Neural cell (in vitro differentiated cells): ENCODE results near the gene PAMR1. TPM values are rescaled to one million over a fixed set of nuclear protein-coding genes. Genes with fewer than 3 reads are reported as not detected.

Experiments used
- H2AFZ ChIP-seq: fragments of 200-600, 300-800 bp; sonication (generic), shearing (Covaris generic); 2 replicates; pipeline ENCODE4 v1.6.0; 2014; ENCODE audit warnings: low read depth, mild to moderate bottlenecking, antibody characterized with exemption, low read length, moderate library complexity
- H3F3A ChIP-seq: fragments of 200-600 bp; shearing (Covaris generic); 2 replicates; pipeline ENCODE4 v1.6.1; 2016; ENCODE audit warnings: mild to moderate bottlenecking, moderate library complexity, mixed read lengths, antibody characterized with exemption, low read length; ENCODE audit not compliant: insufficient read depth, poor library complexity, severe bottlenecking
- H3K27ac ChIP-seq: fragments of 200-600, 300-800 bp; sonication (generic), shearing (Covaris generic); 2 replicates; pipeline ENCODE4 v1.5.1; 2014; ENCODE audit warnings: mild to moderate bottlenecking, low read length, moderate library complexity
- H3K27me3 ChIP-seq: fragments of 300-800, 200-600 bp; sonication (generic), shearing (Covaris generic); 2 replicates; pipeline ENCODE4 v1.6.0; 2014; ENCODE audit warnings: mild to moderate bottlenecking, low read depth, low read length, moderate library complexity; ENCODE audit not compliant: insufficient read depth
- H3K36me3 ChIP-seq: fragments of 300-800, 200-600 bp; sonication (generic), shearing (Covaris generic); 2 replicates; pipeline ENCODE4 v1.5.1; 2014; ENCODE audit warnings: mild to moderate bottlenecking, antibody characterized with exemption, low read length, moderate library complexity; ENCODE audit not compliant: insufficient read depth
- H3K4me2 ChIP-seq: fragments of 300-800, 200-600 bp; sonication (generic), shearing (Covaris generic); 2 replicates; pipeline ENCODE4 v1.6.0; 2014; ENCODE audit warnings: mild to moderate bottlenecking, low read length
- H3K4me3 ChIP-seq: fragments of 300-800, 200-600 bp; sonication (generic), shearing (Covaris generic); 2 replicates; pipeline ENCODE4 v1.5.1; 2014; ENCODE audit warnings: mild to moderate bottlenecking, low read length, moderate library complexity
- H3K79me2 ChIP-seq: fragments of 200-600 bp; shearing (Covaris generic); replicated peaks from 2 replicates; pipeline ENCODE4 v1.6.0; 2014; ENCODE audit warnings: mild to moderate bottlenecking, low read length, moderate library complexity; ENCODE audit not compliant: insufficient read depth
- H3K9ac ChIP-seq: fragments of 300-800, 200-600 bp; sonication (generic), shearing (Covaris generic); 2 replicates; pipeline ENCODE4 v1.6.1; 2016; ENCODE audit warnings: mild to moderate bottlenecking, low read length, mixed read lengths
- H3K9me2 ChIP-seq: fragments of 200-600 bp; shearing (Covaris generic); 2 replicates; pipeline ENCODE4 v1.6.1; 2016; ENCODE audit warnings: mild to moderate bottlenecking, low read length, mixed read lengths; ENCODE audit not compliant: insufficient read depth
- H3K9me3 ChIP-seq: fragments of 200-600, 300-800 bp; sonication (generic), shearing (Covaris generic); 2 replicates; pipeline ENCODE4 v1.6.1; 2016; ENCODE audit warnings: mild to moderate bottlenecking, mixed run types, low read length, moderate library complexity, mixed read lengths
- H4K20me1 ChIP-seq: fragments of 200-600 bp; shearing (Covaris generic); 2 replicates; pipeline ENCODE4 v1.6.1; 2016; ENCODE audit warnings: mild to moderate bottlenecking, mixed run types; ENCODE audit not compliant: insufficient read depth
- CTCF ChIP-seq: fragments of 450-650 bp; IDR thresholded peaks from 2 replicates; pipeline ENCODE4 v1.5.1; 2014; ENCODE audit warnings: antibody characterized with exemption, mild to moderate bottlenecking, moderate library complexity; ENCODE audit not compliant: poor library complexity, severe bottlenecking
- EP300 ChIP-seq: fragments of 450-650 bp; conservative IDR thresholded peaks from 2 replicates; pipeline ENCODE4 v1.6.1; 2014; ENCODE audit warnings: antibody characterized with exemption, mild to moderate bottlenecking, moderate library complexity; ENCODE audit not compliant: poor library complexity, severe bottlenecking
- EZH2 ChIP-seq: fragments of 200-600, 300-800 bp; shearing (Covaris generic), sonication (generic); IDR thresholded peaks from 2 replicates; pipeline ENCODE4 v1.6.1; 2014; ENCODE audit warnings: antibody characterized with exemption, low read length, borderline replicate concordance, mild to moderate bottlenecking; ENCODE audit not compliant: insufficient read depth, poor library complexity, severe bottlenecking
- MXI1 ChIP-seq: fragments of 450-650 bp; conservative IDR thresholded peaks from 2 replicates; pipeline ENCODE4 v1.6.1; 2014; ENCODE audit warnings: antibody characterized with exemption, mild to moderate bottlenecking; ENCODE audit not compliant: poor library complexity, severe bottlenecking
- POLR2AphosphoS5 ChIP-seq: IDR thresholded peaks from 2 replicates; pipeline ENCODE4 v1.6.1; 2012
- RAD21 ChIP-seq: fragments of 450-650 bp; conservative IDR thresholded peaks from 2 replicates; pipeline ENCODE4 v1.6.1; 2014; ENCODE audit warnings: antibody characterized with exemption, mild to moderate bottlenecking, moderate library complexity
- REST ChIP-seq: IDR thresholded peaks from 2 replicates; pipeline ENCODE4 v1.6.1; 2012; ENCODE audit warnings: borderline replicate concordance
- SMC3 ChIP-seq: fragments of 450-650 bp; conservative IDR thresholded peaks from 2 replicates; pipeline ENCODE4 v1.6.1; 2014; ENCODE audit warnings: antibody characterized with exemption, mild to moderate bottlenecking, moderate library complexity; ENCODE audit not compliant: poor library complexity
- TAF1 ChIP-seq: IDR thresholded peaks from 2 replicates; pipeline ENCODE4 v1.6.1; 2012; ENCODE audit warnings: low read depth
- polyA plus RNA-seq: library from polyadenylated mRNA; depleted of rRNA; stranded (reverse); fragments of >200 nt; gene quantifications from 2 replicates; pipeline ENCODE4 v1.2.3, GENCODE V29; 2014

Gene PAMR1
- polyA plus RNA-seq, 1 donor from 2014 or later, result 0.48 TPM

DNA sequence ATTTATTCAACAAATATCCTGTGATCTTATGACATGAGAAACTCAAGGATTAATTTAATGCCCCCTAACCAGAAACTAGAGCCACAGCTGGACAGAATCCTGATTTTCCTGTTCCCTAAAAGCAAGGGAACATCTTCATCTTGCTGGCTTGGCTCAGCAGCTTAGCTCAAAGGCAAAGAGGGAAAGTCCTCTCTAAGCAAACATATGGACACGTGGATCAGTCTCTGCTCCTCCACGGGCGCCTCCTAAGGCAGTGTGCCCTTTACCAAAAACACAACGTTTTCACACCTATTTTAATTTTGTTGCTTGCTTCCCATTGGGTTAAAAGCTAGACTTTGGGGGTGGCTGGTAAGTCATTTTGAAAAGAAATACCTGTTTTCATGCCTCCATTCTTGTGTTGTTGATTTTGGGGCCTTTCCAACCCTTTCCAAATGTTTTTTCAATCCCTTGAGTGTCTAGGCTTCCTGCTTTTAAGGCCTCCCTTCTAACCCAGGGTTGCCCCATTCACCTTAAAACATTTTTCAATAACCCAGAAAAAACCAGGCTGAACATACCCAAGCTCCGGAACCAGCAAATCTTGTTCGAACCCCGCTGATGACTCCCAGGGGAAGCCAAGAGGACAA, 121.5 kb downstream of the PAMR1 start:
- Histone ChIP-seq H3K9me2 (no peaks in the 10 kb centered on the region), H3K27me3 (no peaks in the 10 kb centered on the region), H3K79me2 (no peaks in the 10 kb centered on the region), H3K4me3 (no peak overlapping the region), H3K4me2 (no peak overlapping the region), H3K36me3 (no peaks in the 10 kb centered on the region), H2AFZ (no peak overlapping the region), H3K9ac (no peak overlapping the region), H4K20me1 (no peaks in the 10 kb centered on the region), H3F3A (no peaks in the 10 kb centered on the region), H3K9me3 (no peaks in the 10 kb centered on the region), H3K27ac (no peak overlapping the region)
- no peak for TF ChIP-seq EP300
- TF ChIP-seq MXI1, result no peak
- no peak for TF ChIP-seq POLR2AphosphoS5
- TF ChIP-seq REST, result no peak
- no peak for TF ChIP-seq SMC3
- no peak for TF ChIP-seq RAD21
- no peak for TF ChIP-seq TAF1
- no peak for TF ChIP-seq CTCF
- TF ChIP-seq EZH2, result no peak

- H3K9me2 ChIP-seq, result no peaks in the 10 kb centered on the region
- peaks cover under 1% of the 10 kb centered on the region for H3K9me3 ChIP-seq
- H3K4me3 ChIP-seq, result no peak overlapping the region
- no peaks in the 10 kb centered on the region for H3F3A ChIP-seq
- peaks cover under 1% of the 10 kb centered on the region for H3K79me2 ChIP-seq
- H3K9ac ChIP-seq, result no peak overlapping the region
- H4K20me1 ChIP-seq, result no peaks in the 10 kb centered on the region
- no peaks in the 10 kb centered on the region for H3K36me3 ChIP-seq
- H3K27me3 ChIP-seq, result no peaks in the 10 kb centered on the region
- H3K4me2 ChIP-seq, result no peak overlapping the region
- no peak overlapping the region for H2AFZ ChIP-seq
- no peak overlapping the region for H3K27ac ChIP-seq
- TF ChIP-seq EZH2 (no peak), TAF1 (no peak), POLR2AphosphoS5 (no peak), EP300 (no peak), MXI1 (no peak), REST (no peak), CTCF (no peak), RAD21 (no peak), SMC3 (no peak)
Measured at GRCh38 chr11:35402751-35403660, 122.4 kb downstream of the PAMR1 start.
